K562 (cell line): ENCODE measurements around the gene SMIM29.

Source experiments
- EZH2 ChIP-seq: IDR thresholded peaks from 2 replicates; pipeline ENCODE4 v1.6.1; 2012; ENCODE audit warnings: low read depth, mild to moderate bottlenecking, inconsistent platforms, low read length, borderline replicate concordance
- MBD2 ChIP-seq: sonication (generic); IDR thresholded peaks from 2 replicates; pipeline ENCODE4 v1.6.1; 2016; ENCODE audit warnings: low read depth, borderline replicate concordance
- POLR2A ChIP-seq: fragments of 450-650 bp; conservative IDR thresholded peaks from 2 replicates; pipeline ENCODE4 v1.6.1; 2016
- RAD21 ChIP-seq, 2 experiments: fragments of 250-450 bp in 1 of 2; fragments of 450-650 bp in 1 of 2; sonication (Bioruptor Pico) in 1 of 2; formaldehyde crosslinking in 1 of 2; IDR thresholded peaks in 1 of 2; conservative IDR thresholded peaks in 1 of 2; 2 replicates each; pipeline versions ENCODE4 v1.4.0 to v1.8.0; 2020 to 2022; ENCODE audit warnings: mild to moderate bottlenecking in 2 of 2, moderate library complexity in 1 of 2
- RB1 ChIP-seq: fragments of 450-650 bp; IDR thresholded peaks from 2 replicates; pipeline ENCODE4 v1.6.1; 2017; ENCODE audit warnings: low read depth, mild to moderate bottlenecking
- ZNF232 ChIP-seq: sonication (generic); formaldehyde crosslinking; IDR thresholded peaks from 2 replicates; pipeline ENCODE4 v1.8.0; 2022; ENCODE audit warnings: mild to moderate bottlenecking, missing genetic modification reagents

GRCh38 chr6:34204693-34205092 lies 44.1 kb downstream of the SMIM29 start:
- TF ChIP-seq RB1 (no peak), ZNF232 (no peak), MBD2 (no peak), RAD21 (CRISPR knock-in tag; conservative IDR thresholded peaks at IDR 0.05 in 1 of 2, IDR thresholded peaks at IDR 0.05 in 1 of 2) (no peak), POLR2A (no peak), EZH2 (no peak)
